Right renal pelvis (tissue), 4 donors: ENCODE data around the gene TMEM38B. TPM values are rescaled to one million over a fixed set of nuclear protein-coding genes. Genes with fewer than 3 reads are reported as not detected.
"Not testable (repeated sequence)": the region's sequence is repeated elsewhere in the genome, so short reads cannot be mapped to it uniquely, and the experiment has no call there.

Experiments used
- DNase-seq, 4 donors: peaks; one replicate each; pipeline ENCODE4 v3.0.0-alpha.2; 2013; ENCODE audit warnings: low read depth in 4 of 4, low spot score in 3 of 4, missing footprints in 1 of 4
- polyA plus RNA-seq, 4 donors: library from polyadenylated mRNA; unstranded; fragments of 120-200 nt; gene quantifications; one replicate each; pipeline ENCODE4 v1.2.1, GENCODE V29; 2013; ENCODE audit not compliant: insufficient read length in 4 of 4

The TMEM38B gene
- polyA plus RNA-seq, 4 donors = 34.2 to 50.5 (median 43.6) TPM

DNA sequence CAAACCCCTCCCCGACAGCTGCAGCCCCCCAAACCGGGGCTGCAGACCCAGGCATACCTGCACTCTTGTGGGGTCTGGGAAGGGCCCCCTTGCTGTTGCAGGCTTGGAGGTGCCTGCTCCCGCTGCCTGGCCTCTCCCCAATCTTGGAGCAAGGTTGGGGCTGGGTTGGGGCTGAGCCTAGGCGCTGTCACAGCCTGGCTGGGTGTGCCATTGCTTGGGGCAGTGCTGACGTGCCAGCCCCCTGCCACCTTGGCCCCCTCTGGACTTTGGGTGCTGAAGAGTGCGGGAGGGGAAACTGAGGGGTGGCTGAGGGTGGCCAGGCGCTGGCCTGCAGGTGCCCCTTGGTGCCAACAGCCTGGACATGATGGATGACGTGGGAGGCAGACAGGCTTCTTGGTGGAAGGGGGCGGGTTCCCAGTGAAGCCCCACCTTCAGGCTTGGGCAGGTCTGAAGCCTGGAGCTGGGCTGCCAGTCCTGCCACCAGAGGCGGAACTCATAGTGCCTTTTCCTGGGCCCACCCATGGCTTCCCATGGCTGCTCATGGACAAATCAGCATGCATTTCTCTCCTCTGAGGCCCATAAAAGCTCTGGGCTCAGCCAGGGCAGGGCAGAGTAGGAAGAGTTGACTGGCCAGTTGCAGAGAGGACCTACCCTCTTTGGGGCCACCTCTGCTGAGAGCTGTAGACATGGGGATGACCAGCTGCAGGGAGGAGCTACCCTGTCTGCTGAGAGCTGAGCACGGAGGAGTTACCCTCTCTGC, 19.1 kb downstream of the TMEM38B start:
- no peak for DNase-seq

DNA sequence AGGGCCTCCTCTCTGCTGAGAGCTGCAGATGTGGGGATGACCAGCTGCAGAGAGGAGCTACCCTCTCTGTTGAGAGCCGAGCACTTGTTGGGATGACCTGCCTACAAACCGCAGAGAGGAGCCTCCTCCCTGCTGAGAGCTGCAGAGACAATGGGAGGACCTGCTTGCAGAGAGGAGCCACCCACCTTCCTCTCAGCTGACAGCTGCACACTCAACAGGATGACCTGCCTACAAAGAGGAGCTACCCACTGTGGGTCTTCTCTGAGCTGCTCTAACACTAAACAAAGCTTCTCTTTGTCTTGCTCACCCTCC, 19.6 kb downstream of the TMEM38B start:
- no peak for DNase-seq

DNA sequence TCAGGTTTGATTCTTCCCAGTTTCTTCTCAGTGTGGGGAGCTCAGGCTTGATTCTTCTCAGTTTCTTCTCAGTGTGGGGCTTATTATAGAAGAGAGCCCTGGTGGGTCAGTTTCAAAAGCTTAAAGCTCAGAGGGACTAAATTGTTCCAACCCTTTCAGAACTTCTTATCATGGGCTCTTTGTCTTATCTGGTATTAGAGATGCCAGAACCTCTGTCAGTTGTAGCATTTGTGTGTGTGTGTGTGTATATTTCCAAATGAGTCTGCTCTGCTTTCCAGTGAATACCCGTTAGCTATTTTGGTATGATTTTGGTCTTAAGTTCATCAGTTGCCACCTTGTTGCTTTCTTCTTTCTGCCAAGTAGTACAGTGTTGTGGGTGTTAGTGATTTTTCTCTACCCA, 21.8 kb downstream of the TMEM38B start:
- DNase-seq = no peak

DNA sequence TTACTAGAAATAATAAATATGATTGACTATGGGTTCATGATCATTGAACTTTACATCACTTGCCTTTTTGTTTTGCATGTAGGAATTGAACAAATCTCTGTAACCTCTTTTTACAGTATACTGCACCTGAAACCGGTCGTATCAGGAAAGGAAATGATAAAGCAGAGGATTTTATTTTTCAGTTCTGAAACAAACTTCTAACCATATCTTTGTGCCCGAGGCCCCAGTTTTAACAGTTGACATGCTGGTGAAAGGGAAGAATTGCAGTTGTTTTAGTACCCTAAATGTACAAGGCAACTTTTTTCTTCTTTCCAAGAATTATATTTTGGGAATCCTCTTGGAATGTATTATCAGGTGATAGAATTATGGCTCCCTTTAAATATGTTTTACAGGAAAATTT, 27.8 kb downstream of the TMEM38B start:
- no peak for DNase-seq

GRCh38 chr9:105725370-105725769, 31.0 kb downstream of the TMEM38B start:
- no peak for DNase-seq

DNA sequence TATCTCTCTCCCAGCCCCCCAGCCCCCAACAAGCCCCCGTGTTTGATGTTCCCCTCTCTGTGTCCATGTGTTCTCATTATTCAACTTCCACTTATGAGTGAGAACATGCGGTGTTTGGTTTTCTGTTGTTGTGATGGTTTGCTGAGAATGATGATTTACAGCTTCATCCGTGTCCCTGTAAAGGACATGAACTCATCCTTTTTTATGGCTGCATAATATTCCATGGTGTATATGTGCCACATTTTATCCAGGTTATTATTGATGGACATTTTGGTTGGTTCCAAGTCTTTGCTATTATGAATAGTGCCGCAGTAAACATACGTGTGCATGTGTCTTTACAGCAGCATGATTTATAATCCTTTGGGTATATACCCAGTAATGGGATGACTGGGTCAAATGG, 33.9 kb downstream of the TMEM38B start:
- DNase-seq = not testable (repeated sequence)

DNA sequence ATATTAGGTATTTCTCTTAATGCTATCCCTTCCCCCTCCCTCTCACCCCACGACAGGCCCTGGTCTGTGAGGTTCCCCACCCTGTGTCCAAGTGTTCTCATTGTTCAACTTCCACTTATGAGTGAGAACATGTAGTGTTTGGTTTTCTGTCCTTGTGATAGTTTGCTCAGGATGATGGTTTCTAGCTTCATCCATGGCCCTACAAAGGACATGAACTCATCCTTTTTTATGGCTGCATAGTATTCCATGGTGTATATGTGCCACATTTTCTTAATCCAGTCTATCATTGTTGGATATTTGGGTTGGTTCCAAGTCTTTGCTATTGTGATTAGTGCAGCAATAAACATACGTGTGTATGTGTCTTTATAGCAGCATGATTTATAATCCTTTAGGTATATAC, 37.1 kb downstream of the TMEM38B start:
- not testable (repeated sequence) for DNase-seq

DNA sequence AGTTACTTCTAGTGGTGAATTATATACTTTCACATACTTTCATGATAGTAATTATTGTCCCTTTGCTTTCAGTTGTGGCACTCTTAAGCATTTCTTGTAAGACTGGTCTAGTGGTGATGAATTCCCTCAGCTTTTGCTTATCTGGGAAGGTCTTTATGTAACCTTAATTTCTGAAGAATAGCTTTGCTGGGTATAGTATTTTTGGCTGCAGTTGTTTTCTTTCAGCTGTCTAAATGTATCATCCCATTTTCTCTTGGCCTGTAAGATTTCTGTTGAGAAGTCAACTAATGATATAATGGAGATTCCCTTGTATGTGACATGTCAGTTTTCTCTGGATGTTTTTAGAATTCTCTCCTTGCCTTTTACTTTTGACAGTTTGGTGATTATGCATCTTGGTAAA, 41.0 kb downstream of the TMEM38B start:
- no peak for DNase-seq

DNA sequence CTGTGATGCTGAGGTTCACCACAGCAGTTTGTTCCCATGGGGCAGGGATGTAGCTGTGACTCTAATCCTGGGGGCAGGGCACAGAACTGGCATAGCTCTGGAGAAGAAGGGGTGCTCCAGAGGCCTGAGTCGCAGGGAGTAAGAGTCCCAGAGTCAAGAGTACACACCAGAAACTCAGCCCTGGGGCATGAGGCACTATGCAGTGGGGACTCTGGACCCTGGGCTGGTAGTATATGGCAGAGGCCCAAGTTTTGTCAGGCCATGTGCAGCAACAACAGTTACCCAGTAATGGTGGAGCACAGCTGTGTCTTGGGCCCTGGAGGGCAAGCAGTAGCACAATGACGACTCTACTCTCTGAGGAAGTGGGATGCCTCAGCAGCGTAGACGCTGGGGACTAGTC, 42.9 kb downstream of the TMEM38B start:
- DNase-seq = no peak

- DNase-seq = no peak
These were observed 47.7 kb downstream of the TMEM38B start for GRCh38 chr9:105742088-105742487.

DNA sequence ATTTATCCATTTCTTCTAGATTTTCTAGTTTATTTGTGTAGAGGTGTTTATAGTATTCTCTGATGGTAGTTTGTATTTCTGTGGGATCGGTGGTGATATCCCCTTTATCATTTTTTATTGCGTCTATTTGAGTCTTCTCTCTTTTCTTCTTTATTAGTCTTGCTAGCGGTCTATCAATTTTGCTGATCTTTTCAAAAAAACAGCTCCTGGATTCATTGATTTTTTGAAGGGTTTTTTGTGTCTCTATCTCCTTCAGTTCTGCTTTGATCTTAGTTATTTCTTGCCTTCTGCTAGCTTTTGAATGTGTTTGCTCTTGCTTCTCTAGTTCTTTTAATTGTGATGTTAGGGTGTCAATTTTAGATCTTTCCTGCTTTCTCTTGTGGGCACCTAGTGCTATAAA, 53.0 kb downstream of the TMEM38B start:
- not testable (repeated sequence) for DNase-seq

DNA sequence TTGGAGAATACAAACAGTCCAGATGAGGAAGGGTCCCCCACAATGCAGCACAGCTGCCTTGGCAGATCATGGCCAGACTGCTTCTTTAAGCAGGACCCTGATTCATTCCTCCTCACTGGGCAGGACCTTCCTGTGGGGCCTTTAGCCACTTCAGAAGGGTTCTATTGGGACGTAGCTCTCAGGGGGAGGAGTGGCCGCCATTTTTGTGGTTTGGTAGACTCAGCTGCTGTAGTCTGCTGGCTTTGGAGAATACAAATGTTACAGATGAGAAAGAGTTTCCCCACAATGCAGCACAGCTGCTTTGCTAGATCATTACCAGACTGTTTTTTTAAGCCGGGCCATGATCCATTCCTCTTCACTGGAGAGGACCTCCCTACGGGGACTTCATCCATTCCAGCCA, 57.4 kb downstream of the TMEM38B start:
- no peak for DNase-seq

DNA sequence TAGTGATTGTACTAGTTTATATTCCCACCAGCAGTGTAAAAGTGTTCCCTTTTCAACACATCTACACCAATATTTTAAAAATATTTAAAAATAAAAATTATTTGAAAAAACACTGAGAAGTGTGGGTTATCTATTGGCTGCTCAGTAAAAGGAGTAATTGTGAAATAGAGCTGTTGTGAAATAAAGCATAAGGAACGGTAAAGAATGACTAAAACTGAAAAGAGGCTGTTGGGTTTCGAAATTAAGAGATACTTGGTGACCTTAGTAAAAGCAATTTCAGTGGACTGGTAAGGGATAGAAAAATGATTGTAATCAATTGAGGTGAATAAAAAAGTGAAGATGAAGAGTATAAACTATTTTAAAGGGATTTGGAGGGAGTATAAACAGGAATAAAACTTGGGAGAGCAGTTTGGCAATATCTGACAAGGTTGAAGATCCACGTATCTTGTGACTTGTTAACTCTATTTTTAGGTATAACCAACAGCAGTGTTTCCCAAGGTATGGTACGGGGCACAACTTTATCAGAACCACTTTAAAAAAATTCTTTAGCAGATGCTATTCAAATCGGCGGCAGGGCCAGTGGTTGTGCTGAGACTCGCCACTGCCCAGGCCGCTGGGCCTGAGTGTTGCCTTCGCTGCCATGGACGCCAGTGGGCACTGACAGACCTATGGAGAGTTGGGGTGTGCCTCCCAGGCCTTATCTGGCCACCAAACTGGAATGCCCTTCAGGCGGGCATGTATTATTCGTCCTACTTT, 63.3 kb downstream of the TMEM38B start:
- DNase-seq = no peak

- DNase-seq = no peak
These were observed 65.7 kb downstream of the TMEM38B start for GRCh38 chr9:105760053-105760452.

GRCh38 chr9:105782561-105783494, 88.5 kb downstream of the TMEM38B start:
- not testable (repeated sequence) for DNase-seq

DNA sequence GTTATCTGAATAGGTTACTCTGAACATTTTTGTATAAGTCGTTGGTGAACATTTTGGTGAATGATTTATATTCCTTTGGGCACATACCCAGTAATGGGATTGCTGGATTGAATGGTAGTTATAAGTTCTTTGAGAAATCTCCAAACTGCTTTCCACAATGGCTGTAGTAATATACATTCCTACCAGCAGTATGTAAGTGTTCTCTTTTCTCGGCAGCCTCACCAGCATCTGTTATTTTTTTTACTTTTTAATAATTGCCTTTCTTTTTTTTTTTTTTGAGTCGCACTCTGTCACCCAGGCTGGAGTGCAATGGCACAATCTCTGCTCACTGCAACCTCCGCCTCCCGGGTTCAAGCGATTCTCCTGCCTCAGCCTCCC, 89.1 kb downstream of the TMEM38B start:
- DNase-seq = not testable (repeated sequence)

DNA sequence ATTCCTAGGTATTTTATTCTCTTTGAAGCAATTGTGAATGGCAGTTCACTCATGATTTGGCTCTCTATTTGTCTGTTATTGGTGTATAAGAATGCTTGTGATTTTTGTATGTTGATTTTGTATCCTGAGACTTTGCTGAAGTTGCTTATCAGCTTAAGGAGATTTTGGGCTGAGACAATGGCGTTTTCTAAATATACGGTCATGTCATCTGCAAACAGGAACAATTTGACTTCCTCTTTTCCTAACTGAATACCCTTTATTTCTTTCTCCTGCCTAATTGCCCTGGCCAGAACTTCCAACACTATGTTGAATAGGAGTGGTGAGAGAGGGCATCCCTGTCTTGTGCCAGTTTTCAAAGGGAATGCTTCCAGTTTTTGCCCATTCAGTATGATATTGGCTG, 92.5 kb downstream of the TMEM38B start:
- not testable (repeated sequence) for DNase-seq

GRCh38 chr9:105816202-105816744, 121.9 kb downstream of the TMEM38B start:
- DNase-seq = no peak

- no peak for DNase-seq
These were observed 122.6 kb downstream of the TMEM38B start for GRCh38 chr9:105816981-105817380.

DNA sequence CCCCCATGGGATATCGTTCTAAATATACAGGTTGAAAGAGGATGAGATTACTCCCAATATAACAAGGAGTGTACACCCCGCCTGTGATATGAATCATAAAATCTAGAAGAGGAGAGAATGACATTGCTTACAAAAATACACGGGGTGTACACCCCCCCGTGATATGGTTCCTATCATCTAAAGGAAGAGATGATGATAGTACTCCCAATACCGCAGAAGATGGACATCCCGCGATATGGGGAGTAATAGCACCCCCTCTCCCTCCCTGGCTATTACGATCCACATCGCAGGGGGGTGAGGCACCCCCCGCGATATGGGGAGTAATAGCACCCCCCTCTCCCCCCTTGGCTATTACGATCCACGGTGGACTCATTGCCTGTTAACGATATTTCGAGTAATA, 124.6 kb downstream of the TMEM38B start:
- DNase-seq = no peak

- no peak for DNase-seq
These were observed 128.5 kb downstream of the TMEM38B start for GRCh38 chr9:105822814-105823213.
